ENCODE measurements around the gene HHIP. TPM values are rescaled to one million over a fixed set of nuclear protein-coding genes. Genes with fewer than 3 reads are reported as not detected.
A peak's percentile ranks its signal among the peaks of the same experiment; 100 is the strongest.

HHIP gene, protein sequence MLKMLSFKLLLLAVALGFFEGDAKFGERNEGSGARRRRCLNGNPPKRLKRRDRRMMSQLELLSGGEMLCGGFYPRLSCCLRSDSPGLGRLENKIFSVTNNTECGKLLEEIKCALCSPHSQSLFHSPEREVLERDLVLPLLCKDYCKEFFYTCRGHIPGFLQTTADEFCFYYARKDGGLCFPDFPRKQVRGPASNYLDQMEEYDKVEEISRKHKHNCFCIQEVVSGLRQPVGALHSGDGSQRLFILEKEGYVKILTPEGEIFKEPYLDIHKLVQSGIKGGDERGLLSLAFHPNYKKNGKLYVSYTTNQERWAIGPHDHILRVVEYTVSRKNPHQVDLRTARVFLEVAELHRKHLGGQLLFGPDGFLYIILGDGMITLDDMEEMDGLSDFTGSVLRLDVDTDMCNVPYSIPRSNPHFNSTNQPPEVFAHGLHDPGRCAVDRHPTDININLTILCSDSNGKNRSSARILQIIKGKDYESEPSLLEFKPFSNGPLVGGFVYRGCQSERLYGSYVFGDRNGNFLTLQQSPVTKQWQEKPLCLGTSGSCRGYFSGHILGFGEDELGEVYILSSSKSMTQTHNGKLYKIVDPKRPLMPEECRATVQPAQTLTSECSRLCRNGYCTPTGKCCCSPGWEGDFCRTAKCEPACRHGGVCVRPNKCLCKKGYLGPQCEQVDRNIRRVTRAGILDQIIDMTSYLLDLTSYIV
- under 1 TPM in 2 of 3 donors, not detected in 1; 0.08 TPM for total RNA-seq

DNA sequence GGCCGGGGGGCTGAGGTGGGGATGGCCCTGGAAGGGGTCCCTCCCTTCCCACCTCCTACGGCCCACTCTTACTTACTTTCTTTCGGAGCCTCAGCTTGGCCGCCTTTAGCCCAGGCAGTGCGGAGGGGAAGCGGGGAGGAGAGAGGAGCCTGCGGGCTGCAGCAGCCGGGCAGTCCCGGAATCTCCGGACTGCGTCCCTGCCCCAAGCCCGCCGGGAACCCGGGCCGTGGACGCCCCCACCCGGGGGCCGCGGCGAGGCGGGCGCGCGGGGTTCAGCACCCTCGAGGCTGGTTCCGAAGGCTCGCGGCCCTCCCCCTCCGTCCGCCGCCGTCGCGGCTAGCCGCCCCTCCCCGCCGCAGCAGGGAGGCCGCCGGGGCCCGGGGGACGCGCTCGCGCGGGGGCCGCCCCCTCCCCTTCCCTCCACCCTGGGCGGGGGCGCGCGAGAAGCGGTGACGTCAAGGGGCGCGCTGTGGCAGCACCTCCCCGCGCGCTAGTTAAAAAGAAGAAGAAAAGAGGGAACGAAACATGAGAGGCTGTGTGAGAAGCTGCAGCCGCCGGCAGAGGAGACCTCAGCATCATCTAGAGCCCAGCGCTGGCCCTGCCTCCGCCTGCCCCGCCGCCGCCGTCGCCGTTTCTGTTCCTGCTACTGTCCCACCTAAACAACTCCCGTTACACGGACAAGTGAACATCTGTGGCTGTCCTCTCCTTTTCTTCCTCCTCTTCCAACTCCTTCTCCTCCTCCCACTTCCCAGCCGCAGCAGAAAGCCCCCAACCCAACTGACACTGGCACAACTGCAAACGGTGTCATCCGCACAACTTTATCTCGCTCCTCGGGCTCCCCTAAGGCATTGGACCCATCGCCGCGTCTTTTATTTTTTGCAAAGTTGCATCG is at the start of gene HHIP:
Gene HHIP (plus strand): TSS at position 526 of the 892 bp plus-strand sequence. CDS start 520 bp downstream, outside the sequence.
- DNase-seq = no peak

GRCh38 chr4:144597171-144597570 is 48.8 kb upstream of the HHIP start:
- ATAC-seq (no peak), DNase-seq (no peak)
- no peak overlapping the region for H3K4me3 Mint-ChIP-seq
- no peaks in the 10 kb centered on the region for H3K4me1 Mint-ChIP-seq (ENCODE audit: low read depth)
- H3K36me3 Mint-ChIP-seq (ENCODE audit: insufficient read depth) = no peaks in the 10 kb centered on the region
- peaks cover 5% of the 10 kb centered on the region for H3K9me3 Mint-ChIP-seq
- peaks cover 2% of the 10 kb centered on the region for H3K27me3 Mint-ChIP-seq (ENCODE audit: low read depth)

More for the DNA sequence above, at the start of gene HHIP:
- H3K4me3 Mint-ChIP-seq = peak within 1 kb of the TSS; percentile 78
- ATAC-seq = peak; percentile 53 to 65
- no peaks in the 10 kb centered on the region for H3K9me3 Mint-ChIP-seq
- peaks cover 19% of the 10 kb centered on the region for H3K4me1 Mint-ChIP-seq (ENCODE audit: low read depth)
- no peaks in the 10 kb centered on the region for H3K36me3 Mint-ChIP-seq (ENCODE audit: insufficient read depth)
- H3K27me3 Mint-ChIP-seq (ENCODE audit: low read depth) = peaks cover 32% of the 10 kb centered on the region

DNA sequence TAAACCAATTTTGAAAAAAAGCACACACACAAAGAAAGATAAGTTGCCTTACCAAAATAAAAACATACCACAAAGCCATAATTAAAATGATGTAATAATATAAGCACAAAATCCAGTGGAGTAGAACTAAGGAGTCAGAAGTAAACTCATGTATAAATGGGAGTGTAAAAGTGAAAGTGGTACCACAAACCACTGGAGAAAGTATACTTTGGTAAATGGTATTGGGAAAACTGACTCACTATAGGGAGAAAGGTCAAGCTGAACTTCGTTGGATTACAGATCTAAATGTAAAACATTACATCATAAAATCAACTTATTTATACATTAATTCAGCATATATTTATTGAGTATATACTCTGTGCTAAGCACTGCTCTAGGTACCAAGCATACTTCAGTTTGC is 46.3 kb upstream of the HHIP start:
- no peak for ATAC-seq
- no peaks in the 10 kb centered on the region for H3K36me3 Mint-ChIP-seq (ENCODE audit: insufficient read depth)
- H3K4me1 Mint-ChIP-seq (ENCODE audit: low read depth) = no peaks in the 10 kb centered on the region
- no peaks in the 10 kb centered on the region for H3K27me3 Mint-ChIP-seq (ENCODE audit: low read depth)
- no peak overlapping the region for H3K4me3 Mint-ChIP-seq
- DNase-seq = no peak
- peaks cover 13% of the 10 kb centered on the region for H3K9me3 Mint-ChIP-seq

DNA sequence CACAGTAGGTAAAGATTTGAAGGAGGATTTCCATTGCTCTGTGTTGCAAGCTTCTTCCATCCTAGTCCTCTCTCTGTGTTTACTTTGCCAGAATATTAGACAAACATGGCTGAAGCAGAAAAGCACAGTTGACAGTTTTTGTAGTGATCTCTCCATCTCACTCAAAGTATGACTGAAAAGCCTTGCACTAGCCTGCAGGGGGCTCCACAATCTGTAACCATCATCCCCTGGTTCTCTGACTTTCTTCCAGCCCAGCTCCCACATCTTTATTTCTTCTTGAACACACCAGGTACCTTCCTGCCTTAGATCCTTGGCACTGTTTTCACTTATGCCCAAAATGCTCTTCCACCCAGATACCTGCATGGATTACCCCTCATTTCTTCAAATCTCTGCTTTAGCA is 34.1 kb upstream of the HHIP start:
- Mint-ChIP-seq H3K36me3 (ENCODE audit: insufficient read depth) (no peaks in the 10 kb centered on the region), H3K27me3 (ENCODE audit: low read depth) (no peaks in the 10 kb centered on the region), H3K9me3 (no peaks in the 10 kb centered on the region), H3K4me3 (no peak overlapping the region), H3K4me1 (ENCODE audit: low read depth) (no peaks in the 10 kb centered on the region)
- no peak for DNase-seq
- no peak for ATAC-seq

DNA sequence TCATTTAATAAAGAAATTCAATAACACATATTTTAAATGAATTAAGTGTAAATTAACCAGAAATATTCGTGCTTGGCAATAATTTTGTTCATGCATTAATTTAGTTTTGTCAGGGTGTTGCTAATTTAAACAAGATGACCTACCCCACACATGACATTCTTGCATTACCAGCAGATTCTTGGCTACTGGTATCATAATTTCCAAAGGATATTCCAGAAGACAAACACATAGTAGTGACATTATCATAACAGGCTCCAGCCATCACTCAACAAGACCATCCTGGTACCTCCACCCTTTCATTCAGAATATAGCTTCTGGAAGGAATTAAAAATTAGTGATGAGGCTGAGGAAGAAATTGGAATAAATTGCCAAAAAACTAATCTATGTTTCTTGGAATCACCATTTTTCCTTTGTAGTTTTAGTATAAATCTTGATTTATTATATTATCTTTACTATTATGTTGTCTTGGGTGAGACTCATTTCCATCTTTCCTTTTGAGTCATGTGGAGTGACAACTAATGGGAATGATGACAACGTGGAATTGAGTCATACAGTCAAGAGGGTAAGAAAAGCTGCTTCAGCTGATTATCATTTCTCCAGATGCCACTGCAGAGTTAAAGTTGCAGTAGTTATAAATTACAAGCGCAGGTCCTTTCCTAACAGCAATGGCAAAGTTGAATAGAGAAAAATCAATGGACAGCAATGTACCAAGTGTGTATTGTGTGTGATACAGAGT is 30.9 kb upstream of the HHIP start:
- no peaks in the 10 kb centered on the region for H3K4me1 Mint-ChIP-seq (ENCODE audit: low read depth)
- DNase-seq (no peak), ATAC-seq (no peak)
- H3K9me3 Mint-ChIP-seq = no peaks in the 10 kb centered on the region
- H3K4me3 Mint-ChIP-seq = no peak overlapping the region
- H3K27me3 Mint-ChIP-seq (ENCODE audit: low read depth) = no peaks in the 10 kb centered on the region
- no peaks in the 10 kb centered on the region for H3K36me3 Mint-ChIP-seq (ENCODE audit: insufficient read depth)

DNA sequence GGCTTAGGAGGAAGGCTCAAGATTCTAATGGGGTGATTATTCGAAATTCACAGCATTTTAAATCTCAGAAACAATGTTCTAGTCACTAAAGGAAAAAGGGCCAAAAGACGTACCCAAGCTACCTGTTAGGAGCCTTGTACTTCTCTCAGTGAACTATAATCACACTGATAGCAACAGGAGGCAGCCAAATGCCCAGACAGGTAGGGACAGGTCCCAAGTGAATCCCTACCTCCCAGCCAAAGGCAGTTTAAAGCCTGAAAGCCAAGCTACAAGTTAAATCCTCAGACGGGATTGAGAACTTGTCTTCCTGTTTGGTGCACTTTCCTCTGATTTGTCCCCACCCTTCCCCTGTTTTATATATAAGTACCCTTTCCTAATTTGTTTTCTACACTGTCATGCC is 24.3 kb upstream of the HHIP start:
- no peak overlapping the region for H3K4me3 Mint-ChIP-seq
- no peaks in the 10 kb centered on the region for H3K27me3 Mint-ChIP-seq (ENCODE audit: low read depth)
- no peaks in the 10 kb centered on the region for H3K9me3 Mint-ChIP-seq
- H3K36me3 Mint-ChIP-seq (ENCODE audit: insufficient read depth) = no peaks in the 10 kb centered on the region
- H3K4me1 Mint-ChIP-seq (ENCODE audit: low read depth) = no peaks in the 10 kb centered on the region
- ATAC-seq = no peak
- DNase-seq = no peak

DNA sequence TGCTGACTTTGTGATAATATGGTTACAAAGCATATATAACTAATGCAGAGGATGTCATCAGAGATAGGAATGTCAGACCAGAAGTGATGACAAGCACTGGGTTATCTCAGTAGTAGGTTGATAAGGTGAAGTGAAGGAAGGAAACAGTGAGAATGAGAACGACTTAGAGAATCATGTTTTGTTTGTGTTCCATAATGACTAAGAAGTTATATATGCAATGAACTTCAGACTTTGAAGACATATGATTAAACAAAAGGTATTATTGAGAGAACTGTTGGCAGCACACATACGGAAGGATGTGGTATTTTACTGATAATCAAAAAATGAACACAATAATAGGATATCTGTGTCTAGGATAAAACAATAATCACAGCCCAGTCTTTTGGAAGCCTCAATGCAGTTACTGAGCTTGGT is 18.3 kb upstream of the HHIP start:
- no peaks in the 10 kb centered on the region for H3K4me1 Mint-ChIP-seq (ENCODE audit: low read depth)
- no peaks in the 10 kb centered on the region for H3K36me3 Mint-ChIP-seq (ENCODE audit: insufficient read depth)
- no peaks in the 10 kb centered on the region for H3K9me3 Mint-ChIP-seq
- H3K27me3 Mint-ChIP-seq (ENCODE audit: low read depth) = no peaks in the 10 kb centered on the region
- DNase-seq = no peak
- no peak for ATAC-seq
- no peak overlapping the region for H3K4me3 Mint-ChIP-seq

DNA sequence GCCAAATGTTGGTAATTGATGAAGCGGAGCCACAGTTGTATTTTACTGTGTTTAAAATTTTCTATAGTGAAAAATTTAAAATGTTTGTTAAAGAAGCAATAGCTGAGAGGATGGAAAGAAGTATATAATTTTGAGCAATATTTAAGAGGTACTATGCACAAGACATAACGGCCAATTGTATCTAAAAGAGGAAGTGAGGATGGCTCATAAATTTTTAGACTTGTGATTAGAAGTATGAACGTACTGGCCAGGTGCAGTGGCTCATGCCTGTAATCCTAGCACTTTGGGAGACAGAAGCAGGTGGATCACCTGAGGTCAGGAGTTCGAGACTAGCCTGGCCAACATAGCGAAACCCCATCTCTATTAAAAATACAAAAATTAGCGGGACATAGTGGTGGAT is 12.7 kb upstream of the HHIP start:
- Mint-ChIP-seq H3K27me3 (ENCODE audit: low read depth) (peaks cover 3% of the 10 kb centered on the region), H3K9me3 (no peaks in the 10 kb centered on the region), H3K4me1 (ENCODE audit: low read depth) (no peaks in the 10 kb centered on the region), H3K36me3 (ENCODE audit: insufficient read depth) (no peaks in the 10 kb centered on the region), H3K4me3 (no peak overlapping the region)
- DNase-seq = no peak
- no peak for ATAC-seq

DNA sequence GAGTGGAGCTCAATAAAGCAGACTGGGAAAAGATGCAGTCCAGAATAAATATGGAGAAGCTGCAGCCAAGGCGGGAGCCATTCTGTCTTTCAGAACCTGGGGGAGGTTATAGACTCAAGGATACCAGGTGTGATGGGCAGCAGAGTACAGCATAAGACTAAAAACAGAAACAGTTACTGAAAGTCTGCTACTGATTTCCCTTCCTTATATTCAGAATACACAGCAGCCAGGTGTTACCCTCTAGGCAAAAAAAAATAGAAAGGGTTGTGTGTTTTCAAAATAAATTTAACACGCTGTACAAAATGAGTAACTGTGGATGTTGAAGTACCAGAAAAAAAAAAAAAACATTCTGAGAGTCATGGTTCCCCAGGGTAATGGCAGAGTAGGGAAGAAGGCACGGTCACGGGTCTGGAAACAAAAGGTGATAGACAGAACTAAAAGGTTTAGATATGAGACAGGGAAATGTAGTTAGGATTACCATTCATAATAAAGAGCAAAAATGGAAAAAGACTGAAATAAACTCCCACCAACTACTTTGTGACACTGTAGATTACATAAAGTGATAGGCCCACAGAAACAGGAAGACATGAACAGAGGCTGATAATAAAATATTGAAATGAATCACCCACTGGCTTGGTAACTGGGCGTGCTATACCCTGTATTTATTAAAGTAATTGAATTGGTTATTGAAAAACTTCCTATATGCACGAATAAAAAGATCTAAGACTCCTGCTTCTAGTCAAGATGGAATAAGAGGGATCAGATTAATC is 10.8 kb upstream of the HHIP start:
- Mint-ChIP-seq H3K4me3 (no peak overlapping the region), H3K4me1 (ENCODE audit: low read depth) (no peaks in the 10 kb centered on the region), H3K9me3 (peaks cover 6% of the 10 kb centered on the region), H3K27me3 (ENCODE audit: low read depth) (peaks cover 7% of the 10 kb centered on the region), H3K36me3 (ENCODE audit: insufficient read depth) (no peaks in the 10 kb centered on the region)
- no peak for ATAC-seq
- DNase-seq = no peak

DNA sequence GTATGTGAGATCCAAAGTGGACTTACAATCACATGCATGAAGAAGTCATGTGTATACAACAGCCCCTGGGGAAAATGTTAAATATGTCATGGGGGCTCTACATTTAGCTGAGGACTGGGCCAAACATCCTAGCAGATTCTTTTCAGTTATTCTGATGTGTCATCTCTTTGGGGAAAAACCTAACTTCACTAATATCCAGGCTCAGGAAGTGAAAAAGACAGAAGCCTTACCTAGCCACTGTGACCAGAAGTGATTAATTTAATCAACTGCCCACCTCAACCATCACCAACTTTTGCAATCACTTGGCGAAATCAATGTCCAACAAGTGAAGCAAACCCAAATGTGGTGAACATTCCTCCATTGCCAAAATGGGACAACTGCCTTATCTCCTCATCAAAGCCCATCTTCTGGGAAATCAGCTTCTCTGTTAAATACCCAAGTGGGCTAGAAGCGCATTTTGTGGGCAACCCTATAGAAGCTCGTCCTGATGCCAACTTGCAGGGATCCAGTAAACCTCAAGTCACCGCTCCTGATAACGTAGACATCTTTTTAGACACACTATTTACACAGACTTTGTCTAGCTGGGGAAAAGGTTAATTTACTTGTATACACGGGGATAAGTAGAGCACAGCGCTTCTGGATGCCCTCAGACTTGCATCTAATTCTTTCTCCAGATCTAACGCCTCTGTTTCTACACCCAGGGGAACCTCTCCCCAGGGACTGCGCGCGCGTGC is 1.4 kb upstream of the HHIP start:
- H3K36me3 Mint-ChIP-seq (ENCODE audit: insufficient read depth) = no peaks in the 10 kb centered on the region
- peaks cover 2% of the 10 kb centered on the region for H3K9me3 Mint-ChIP-seq
- no peak overlapping the region for H3K4me3 Mint-ChIP-seq
- H3K4me1 Mint-ChIP-seq (ENCODE audit: low read depth) = peaks cover 19% of the 10 kb centered on the region
- DNase-seq (no peak), ATAC-seq (no peak)
- peaks cover 32% of the 10 kb centered on the region for H3K27me3 Mint-ChIP-seq (ENCODE audit: low read depth)

DNA sequence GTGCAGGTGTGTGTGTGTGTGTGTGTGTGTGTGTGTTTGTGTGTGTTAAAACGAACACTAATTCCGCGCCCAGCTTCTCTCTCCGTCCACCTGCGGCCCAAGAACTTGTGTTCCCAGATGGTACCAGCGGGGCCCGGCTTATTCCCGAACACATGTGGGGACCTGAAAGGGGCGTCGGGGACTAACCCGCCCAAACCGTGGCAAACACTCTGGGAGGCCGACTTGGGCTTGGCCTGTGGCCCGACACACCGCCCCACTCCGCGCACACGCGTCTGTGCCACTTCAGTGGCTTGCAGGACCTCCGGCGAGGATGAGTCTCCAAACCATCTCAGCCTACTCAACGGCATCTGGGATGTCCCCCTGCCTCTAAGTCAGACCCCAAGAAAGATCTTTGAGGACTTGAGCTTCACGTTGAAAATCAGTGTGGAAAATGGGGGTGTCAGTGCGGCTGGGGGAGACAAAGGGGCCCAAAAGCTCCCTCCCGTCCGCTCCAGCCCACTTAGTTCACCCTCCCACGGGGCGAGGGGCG is 790 bp upstream of the HHIP start:
- no peak for DNase-seq
- Mint-ChIP-seq H3K4me3 (no peak overlapping the region), H3K36me3 (ENCODE audit: insufficient read depth) (no peaks in the 10 kb centered on the region), H3K4me1 (ENCODE audit: low read depth) (peaks cover 19% of the 10 kb centered on the region), H3K27me3 (ENCODE audit: low read depth) (peaks cover 32% of the 10 kb centered on the region), H3K9me3 (no peaks in the 10 kb centered on the region)
- no peak for ATAC-seq

DNA sequence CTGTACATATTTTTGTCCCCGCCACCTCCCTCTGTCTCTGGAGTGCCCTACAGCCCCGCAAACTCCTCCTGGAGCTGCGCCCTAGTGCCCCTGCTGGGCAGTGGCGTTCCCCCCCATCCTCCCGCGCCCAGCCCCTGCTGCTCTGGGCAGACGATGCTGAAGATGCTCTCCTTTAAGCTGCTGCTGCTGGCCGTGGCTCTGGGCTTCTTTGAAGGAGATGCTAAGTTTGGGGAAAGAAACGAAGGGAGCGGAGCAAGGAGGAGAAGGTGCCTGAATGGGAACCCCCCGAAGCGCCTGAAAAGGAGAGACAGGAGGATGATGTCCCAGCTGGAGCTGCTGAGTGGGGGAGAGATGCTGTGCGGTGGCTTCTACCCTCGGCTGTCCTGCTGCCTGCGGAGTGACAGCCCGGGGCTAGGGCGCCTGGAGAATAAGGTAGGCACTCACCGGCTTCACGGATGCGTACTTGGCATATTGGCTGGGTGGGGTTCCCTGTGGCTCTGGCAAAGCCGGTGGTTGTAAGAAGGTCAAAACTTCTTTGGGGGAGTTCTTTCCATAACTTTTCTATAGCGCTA is 653 bp downstream of the HHIP start:
- DNase-seq (no peak), ATAC-seq (peak; percentile 23 to 41)
- H3K4me3 Mint-ChIP-seq = peak overlapping the region; percentile 78
- H3K27me3 Mint-ChIP-seq (ENCODE audit: low read depth) = peaks cover 32% of the 10 kb centered on the region
- H3K9me3 Mint-ChIP-seq = no peaks in the 10 kb centered on the region
- peaks cover 19% of the 10 kb centered on the region for H3K4me1 Mint-ChIP-seq (ENCODE audit: low read depth)
- no peaks in the 10 kb centered on the region for H3K36me3 Mint-ChIP-seq (ENCODE audit: insufficient read depth)
